ENCODE results near the gene RAC2.

Gene RAC2

DNA sequence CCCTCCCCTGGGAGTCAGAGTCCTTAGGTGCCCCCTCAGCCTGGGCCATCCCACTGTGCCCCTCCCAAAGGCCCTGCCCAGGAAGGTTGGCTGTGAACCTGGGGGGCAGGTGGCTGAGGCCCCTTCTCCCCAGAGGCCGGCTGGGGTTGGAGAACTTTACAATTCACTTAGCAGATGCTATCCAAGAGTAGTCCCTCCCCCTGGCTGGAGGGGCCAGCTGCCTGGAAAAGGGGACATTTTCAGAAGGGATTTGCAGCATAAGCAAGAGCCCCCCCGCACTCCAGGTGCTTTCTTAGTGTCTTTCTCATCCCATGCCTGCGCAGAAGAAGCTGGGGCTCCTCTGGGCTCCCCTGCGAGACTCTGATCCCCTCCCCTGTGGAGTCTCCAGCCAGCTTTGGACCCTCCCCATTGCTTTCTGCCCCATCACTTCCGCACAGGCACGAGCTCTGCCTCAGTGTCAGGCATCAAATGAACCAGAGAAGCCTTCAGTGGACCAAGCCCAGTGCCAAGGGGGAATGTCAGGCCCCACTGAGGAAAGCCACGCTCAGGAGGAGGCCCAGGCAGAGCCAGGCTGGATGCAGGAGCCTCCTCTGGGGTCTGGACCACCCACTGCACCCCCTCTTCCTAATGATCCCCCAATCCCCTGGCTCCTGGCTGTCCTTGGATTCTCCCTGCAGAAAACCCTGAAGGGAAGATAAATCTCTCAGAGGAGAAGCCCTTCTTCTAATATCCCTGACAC lies 35.5 kb downstream of the RAC2 start:
- DNase-seq (ENCODE audit: extremely low read depth, low read depth): no peak
- TF ChIP-seq, protein P1, sequence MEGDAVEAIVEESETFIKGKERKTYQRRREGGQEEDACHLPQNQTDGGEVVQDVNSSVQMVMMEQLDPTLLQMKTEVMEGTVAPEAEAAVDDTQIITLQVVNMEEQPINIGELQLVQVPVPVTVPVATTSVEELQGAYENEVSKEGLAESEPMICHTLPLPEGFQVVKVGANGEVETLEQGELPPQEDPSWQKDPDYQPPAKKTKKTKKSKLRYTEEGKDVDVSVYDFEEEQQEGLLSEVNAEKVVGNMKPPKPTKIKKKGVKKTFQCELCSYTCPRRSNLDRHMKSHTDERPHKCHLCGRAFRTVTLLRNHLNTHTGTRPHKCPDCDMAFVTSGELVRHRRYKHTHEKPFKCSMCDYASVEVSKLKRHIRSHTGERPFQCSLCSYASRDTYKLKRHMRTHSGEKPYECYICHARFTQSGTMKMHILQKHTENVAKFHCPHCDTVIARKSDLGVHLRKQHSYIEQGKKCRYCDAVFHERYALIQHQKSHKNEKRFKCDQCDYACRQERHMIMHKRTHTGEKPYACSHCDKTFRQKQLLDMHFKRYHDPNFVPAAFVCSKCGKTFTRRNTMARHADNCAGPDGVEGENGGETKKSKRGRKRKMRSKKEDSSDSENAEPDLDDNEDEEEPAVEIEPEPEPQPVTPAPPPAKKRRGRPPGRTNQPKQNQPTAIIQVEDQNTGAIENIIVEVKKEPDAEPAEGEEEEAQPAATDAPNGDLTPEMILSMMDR (IDR thresholded peaks at IDR 0.05; ENCODE audit: low read depth, low read length, missing control alignments): no peak
- no peak overlapping the region for H3K4me3 ChIP-seq (replicated peaks; ENCODE audit: low read depth, low read length)

- no peak overlapping the region for H3K4me3 ChIP-seq (replicated peaks; ENCODE audit: low read depth, low read length)
- no peak for DNase-seq (ENCODE audit: extremely low read depth, low read depth)
- TF ChIP-seq, protein P1 (IDR thresholded peaks at IDR 0.05; ENCODE audit: low read depth, low read length, missing control alignments): no peak
Measured at GRCh38 chr22:37207981-37208380, 36.1 kb downstream of the RAC2 start.

DNA sequence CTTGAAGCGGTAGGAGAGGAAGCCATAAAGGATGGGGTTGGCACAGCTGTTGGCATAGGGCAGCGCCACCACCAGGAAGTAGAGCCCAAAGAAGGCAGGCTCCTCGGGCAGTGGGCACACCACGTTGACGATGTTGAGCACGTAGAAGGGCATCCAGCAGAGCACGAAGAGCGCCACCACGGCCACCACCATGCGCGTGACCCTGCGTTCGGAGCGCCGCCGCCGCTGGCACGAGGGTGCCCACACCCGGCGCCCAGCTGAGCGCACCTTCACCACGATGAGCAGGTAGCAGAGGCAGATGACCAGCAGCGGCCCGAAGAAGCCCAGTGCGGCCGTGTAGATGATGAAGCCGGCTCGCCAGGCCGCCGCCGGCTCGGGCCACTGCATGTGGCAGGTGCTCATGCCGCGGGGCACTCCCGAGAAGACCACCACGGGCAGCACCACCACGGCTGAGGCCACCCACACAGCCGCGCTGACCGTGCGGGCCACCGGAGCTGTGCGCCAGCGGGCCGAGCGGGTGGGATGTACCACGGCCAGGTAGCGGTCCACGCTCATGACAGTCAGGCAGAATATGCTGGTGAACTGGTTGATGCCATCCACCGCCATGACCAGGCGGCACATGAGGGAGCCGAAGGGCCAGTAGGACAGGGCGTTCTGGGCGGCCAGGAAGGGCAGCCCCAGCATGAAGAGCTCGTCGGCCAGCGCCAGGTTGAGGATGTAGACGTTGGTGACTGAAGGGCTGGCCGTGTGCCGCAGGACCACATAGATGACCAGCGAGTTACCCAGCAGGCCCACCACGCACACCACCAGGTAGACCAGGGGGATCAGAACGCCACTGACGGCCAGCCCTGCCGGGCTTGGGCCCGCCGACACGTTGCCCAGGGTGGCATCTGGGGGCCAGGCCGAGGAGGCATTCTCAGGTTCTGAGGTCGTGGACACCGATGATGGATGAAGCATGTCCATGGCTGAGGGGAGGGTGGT lies 36.9 kb downstream of the RAC2 start:
- no peak overlapping the region for H3K4me3 ChIP-seq (replicated peaks; ENCODE audit: low read depth, low read length)
- TF ChIP-seq, protein P1 (IDR thresholded peaks at IDR 0.05; ENCODE audit: low read depth, low read length, missing control alignments): no peak
- no peak for DNase-seq (ENCODE audit: extremely low read depth, low read depth)

- TF ChIP-seq, protein P1 (IDR thresholded peaks at IDR 0.05; ENCODE audit: low read depth, low read length, missing control alignments): no peak
- DNase-seq (ENCODE audit: extremely low read depth, low read depth): no peak
- H3K4me3 ChIP-seq (replicated peaks; ENCODE audit: low read depth, low read length): no peak overlapping the region
Measured at GRCh38 chr22:37206118-37206840, 37.8 kb downstream of the RAC2 start.

- TF ChIP-seq, protein P1 (IDR thresholded peaks at IDR 0.05; ENCODE audit: low read depth, low read length, missing control alignments): no peak
- H3K4me3 ChIP-seq (replicated peaks; ENCODE audit: low read depth, low read length): no peak overlapping the region
- no peak for DNase-seq (ENCODE audit: extremely low read depth, low read depth)
Measured at GRCh38 chr22:37205046-37205445, 39.0 kb downstream of the RAC2 start.

DNA sequence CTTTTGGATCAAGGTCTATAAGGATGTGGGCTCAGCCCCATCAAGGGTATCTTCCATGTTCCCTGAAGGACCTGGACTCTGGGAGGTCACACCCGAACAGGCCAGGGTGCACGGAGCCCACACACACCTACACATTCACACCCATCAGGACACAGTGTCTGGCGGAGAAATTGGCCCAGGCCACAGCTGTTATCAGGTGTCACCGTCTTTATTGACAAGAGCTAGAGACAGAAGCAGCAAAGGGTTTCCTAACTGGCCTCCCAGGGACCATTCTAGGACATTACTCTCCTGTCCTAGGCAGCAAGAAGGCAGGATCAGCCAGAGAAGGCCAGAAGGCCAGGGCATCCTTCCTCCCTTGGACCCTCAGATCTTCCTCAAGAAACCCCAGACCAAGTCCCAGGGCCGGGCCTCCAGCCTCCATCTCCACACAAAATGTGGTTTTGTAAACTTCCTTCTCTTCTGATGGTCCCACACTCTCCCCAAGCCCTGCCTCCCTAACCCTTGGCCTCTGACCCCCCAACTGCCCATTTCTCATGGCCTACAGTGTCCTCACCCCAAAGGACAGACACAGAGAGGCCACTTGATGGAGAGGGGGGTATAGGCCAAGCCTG lies 39.9 kb downstream of the RAC2 start:
- DNase-seq (ENCODE audit: extremely low read depth, low read depth): no peak
- H3K4me3 ChIP-seq (replicated peaks; ENCODE audit: low read depth, low read length): no peak overlapping the region
- TF ChIP-seq, protein P1 (IDR thresholded peaks at IDR 0.05; ENCODE audit: low read depth, low read length, missing control alignments): no peak
